ENCODE data around the gene CDK5RAP3.
A peak's percentile ranks its signal among the peaks of the same experiment; 100 is the strongest.

DNA sequence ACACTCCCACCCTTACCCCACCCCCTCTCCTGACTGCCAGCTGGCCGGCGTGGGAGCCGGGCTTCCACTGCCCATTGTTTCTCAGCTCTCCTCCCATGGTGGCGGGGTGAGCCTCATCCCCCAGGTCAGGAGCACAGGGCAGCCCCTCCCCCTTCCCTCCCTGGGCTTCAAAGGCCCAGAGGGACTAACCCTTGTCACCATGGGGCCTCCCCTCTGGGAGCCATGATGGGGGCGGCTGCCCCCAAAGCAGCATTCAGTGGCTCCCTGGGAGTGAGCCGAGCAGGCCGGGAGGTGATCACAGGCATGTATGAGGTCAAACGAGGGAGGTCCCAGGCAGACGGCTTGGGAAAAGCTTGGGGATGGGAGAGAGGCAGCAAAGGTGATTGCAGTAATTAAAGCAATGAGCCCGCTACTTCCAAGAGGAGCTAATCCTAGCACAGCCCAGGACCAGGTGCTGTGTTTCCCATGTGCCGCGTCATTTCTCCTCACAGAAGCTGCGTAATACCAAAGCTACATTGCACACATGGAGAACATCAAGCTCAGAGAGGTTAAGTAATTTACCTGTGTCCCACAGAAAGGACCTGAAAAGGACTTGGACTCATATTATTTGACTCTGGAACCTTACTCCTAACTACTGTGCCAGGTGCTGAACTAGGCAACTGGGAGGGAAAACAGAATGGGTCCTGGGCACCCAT is 24.5 kb downstream of the CDK5RAP3 start:
- TF ChIP-seq YY1 (IDR thresholded peaks at IDR 0.05; ENCODE audit: insufficient read depth, insufficient read length) (peak; percentile 45), SUZ12 (IDR thresholded peaks at IDR 0.05; ENCODE audit: extremely low read depth, insufficient read depth, insufficient read length) (no peak), ZNF274 (IDR thresholded peaks at IDR 0.05; ENCODE audit: low read depth, low read length) (no peak)

Measured in NT2/D1 (cell line).